Activated effector memory CD4-positive, alpha-beta T cell treated with anti-CD3 and anti-CD28 coated beads, Interleukin-2, amount 50 U/mL, for 16 hours (primary cell): ENCODE results near the gene DEFB110.

Source experiments
- DNase-seq: peaks from one replicate; pipeline ENCODE4 v3.0.0-alpha.2; 2020

DEFB110 gene

GRCh38 chr6:50021894-50022293 is at the start of gene DEFB110:
TSS of gene DEFB110 (minus strand) at chr6:50021994. CDS start at chr6:50021935, 59 bp downstream.
- DNase-seq: no peak

GRCh38 chr6:50070101-50070500 is 48.3 kb upstream of the DEFB110 start:
- DNase-seq: no peak

- no peak for DNase-seq
These were observed 40.3 kb upstream of the DEFB110 start for GRCh38 chr6:50062051-50062450.

GRCh38 chr6:50056242-50056641 is 34.4 kb upstream of the DEFB110 start:
- DNase-seq: no peak

- no peak for DNase-seq
These were observed 28.0 kb upstream of the DEFB110 start, which contains the start of gene DEFB112 for GRCh38 chr6:50049829-50050228. TSS of gene DEFB112 (minus strand) at chr6:50049929. CDS start at chr6:50049869, 60 bp downstream.

GRCh38 chr6:50047026-50047425 is 25.2 kb upstream of the DEFB110 start:
- no peak for DNase-seq

GRCh38 chr6:50030777-50031562 is 9.2 kb upstream of the DEFB110 start:
- DNase-seq: no peak

GRCh38 chr6:50030350-50030749 is 8.6 kb upstream of the DEFB110 start:
- DNase-seq: no peak

- no peak for DNase-seq
These were observed 3.5 kb upstream of the DEFB110 start for GRCh38 chr6:50025258-50025657.

GRCh38 chr6:50007819-50008218 is 14.0 kb downstream of the DEFB110 start:
- no peak for DNase-seq

GRCh38 chr6:50003139-50003538 is 18.7 kb downstream of the DEFB110 start:
- DNase-seq: no peak

GRCh38 chr6:49995278-49995677 is 26.5 kb downstream of the DEFB110 start:
- no peak for DNase-seq

GRCh38 chr6:49988900-49989299 is 32.9 kb downstream of the DEFB110 start:
- no peak for DNase-seq

GRCh38 chr6:49987749-49988148 is 34.0 kb downstream of the DEFB110 start:
- no peak for DNase-seq

- DNase-seq: no peak
These were observed 35.2 kb downstream of the DEFB110 start for GRCh38 chr6:49986551-49986950.

- DNase-seq: no peak
These were observed 39.7 kb downstream of the DEFB110 start for GRCh38 chr6:49982046-49982445.

GRCh38 chr6:49980898-49981297 is 40.9 kb downstream of the DEFB110 start:
- DNase-seq: no peak

- DNase-seq: no peak
These were observed 42.2 kb downstream of the DEFB110 start for GRCh38 chr6:49979584-49979983.

- DNase-seq: no peak
These were observed 43.2 kb downstream of the DEFB110 start for GRCh38 chr6:49978332-49979226.

- no peak for DNase-seq
These were observed 52.2 kb downstream of the DEFB110 start, which contains the start of gene DEFB113 for GRCh38 chr6:49969605-49970004. TSS of gene DEFB113 (minus strand) at chr6:49969625. CDS start at chr6:49969625, 0 bp downstream.
